T1000 (cell line): ENCODE measurements around the gene TMEM82.
"Not testable (repeated sequence)": the region's sequence is repeated elsewhere in the genome, so short reads cannot be mapped to it uniquely, and the experiment has no call there.

Source experiments
- DNase-seq: peaks from one replicate; lab custom pipeline; 2025; ENCODE audit warnings: mixed read lengths; lab: John Stamatoyannopoulos, UW

The TMEM82 gene

GRCh38 chr1:15742339-15742801 is at the start of gene TMEM82:
TMEM82 (plus strand) TSS chr1:15742499; CDS start chr1:15742560, 61 bp downstream.
- DNase-seq, result no peak

- DNase-seq, result no peak
Observed at GRCh38 chr1:15693371-15693770, 48.9 kb upstream of the TMEM82 start.

GRCh38 chr1:15696956-15697521 is 45.3 kb upstream of the TMEM82 start:
- no peak for DNase-seq

- no peak for DNase-seq
Observed at GRCh38 chr1:15698201-15698600, 44.1 kb upstream of the TMEM82 start.

GRCh38 chr1:15699321-15699720 is 43.0 kb upstream of the TMEM82 start:
- not testable (repeated sequence) for DNase-seq

- no peak for DNase-seq
Observed at GRCh38 chr1:15700508-15700907, 41.8 kb upstream of the TMEM82 start.

- DNase-seq, result no peak
Observed at GRCh38 chr1:15701784-15702183, 40.5 kb upstream of the TMEM82 start.

GRCh38 chr1:15702722-15703550 is 39.4 kb upstream of the TMEM82 start:
- no peak for DNase-seq

GRCh38 chr1:15703562-15703961 is 38.7 kb upstream of the TMEM82 start:
- DNase-seq, result no peak

- DNase-seq, result no peak
Observed at GRCh38 chr1:15704526-15705183, 37.6 kb upstream of the TMEM82 start.

- DNase-seq, result no peak
Observed at GRCh38 chr1:15705184-15705566, 37.1 kb upstream of the TMEM82 start.

- DNase-seq, result no peak
Observed at GRCh38 chr1:15706751-15707150, 35.5 kb upstream of the TMEM82 start.

GRCh38 chr1:15707239-15707925 is 34.9 kb upstream of the TMEM82 start:
- no peak for DNase-seq

- no peak for DNase-seq
Observed at GRCh38 chr1:15708486-15709137, 33.7 kb upstream of the TMEM82 start.

- no peak for DNase-seq
Observed at GRCh38 chr1:15709226-15709625, 33.1 kb upstream of the TMEM82 start.

- DNase-seq, result no peak
Observed at GRCh38 chr1:15712168-15712567, 30.1 kb upstream of the TMEM82 start.

- no peak for DNase-seq
Observed at GRCh38 chr1:15714406-15715136, 27.7 kb upstream of the TMEM82 start.

- no peak for DNase-seq
Observed at GRCh38 chr1:15717418-15718125, 24.7 kb upstream of the TMEM82 start.

GRCh38 chr1:15718199-15718601 is 24.1 kb upstream of the TMEM82 start:
- DNase-seq, result no peak

- DNase-seq, result no peak
Observed at GRCh38 chr1:15719381-15720120, 22.7 kb upstream of the TMEM82 start.
